Liver (tissue), 3 donors: ENCODE measurements around the gene GTF2IRD1.
"Not testable (repeated sequence)": the region's sequence is repeated elsewhere in the genome, so short reads cannot be mapped to it uniquely, and the experiment has no call there.

ENCODE experiments used
- EGR1 ChIP-seq, 2 donors: IDR thresholded peaks; 2 replicates each; pipeline ENCODE4 v1.6.1; 2016 to 2018; ENCODE audit warnings: antibody characterized with exemption in 2 of 2, low read depth in 2 of 2
- FOXA1 ChIP-seq: IDR thresholded peaks from 2 replicates; pipeline ENCODE4 v1.6.1; 2016; ENCODE audit warnings: antibody characterized with exemption
- GABPA ChIP-seq, 2 donors: IDR thresholded peaks in 1 of 2; conservative IDR thresholded peaks in 1 of 2; 2 replicates each; pipeline ENCODE4 v1.6.1; 2016; ENCODE audit warnings: antibody characterized with exemption in 2 of 2, mild to moderate bottlenecking in 1 of 2, moderate library complexity in 1 of 2
- JUND ChIP-seq, 2 donors: IDR thresholded peaks; 2 replicates each; pipeline ENCODE4 v1.6.1; 2016; ENCODE audit warnings: antibody characterized with exemption in 2 of 2
- YY1 ChIP-seq: IDR thresholded peaks from 2 replicates; pipeline ENCODE4 v1.6.1; 2016; ENCODE audit warnings: antibody characterized with exemption, mild to moderate bottlenecking
- TF ChIP-seq, protein P1 (sequence below): fragments of 150-350 bp; IDR thresholded peaks from 2 replicates; pipeline ENCODE4 v1.5.1; 2017; ENCODE audit warnings: improper control_type of control experiment, low read depth, low read length; ENCODE audit not compliant: missing input control
- TF ChIP-seq, protein P2 (sequence below): IDR thresholded peaks from 2 replicates; pipeline ENCODE4 v1.6.1; 2016; ENCODE audit warnings: antibody characterized with exemption, mild to moderate bottlenecking
- TF ChIP-seq, protein P3 (sequence below): IDR thresholded peaks from 2 replicates; pipeline ENCODE4 v1.6.1; 2016; ENCODE audit warnings: antibody characterized with exemption
- TF ChIP-seq, protein P4 (sequence below): IDR thresholded peaks from 2 replicates; pipeline ENCODE4 v1.6.1; 2016; ENCODE audit warnings: antibody characterized with exemption
- TF ChIP-seq, protein P5 (sequence below): IDR thresholded peaks from 2 replicates; pipeline ENCODE4 v1.6.1; 2016; ENCODE audit warnings: antibody characterized with exemption
- donor health status: healthy.
- donor health status: healthy.

DNA sequence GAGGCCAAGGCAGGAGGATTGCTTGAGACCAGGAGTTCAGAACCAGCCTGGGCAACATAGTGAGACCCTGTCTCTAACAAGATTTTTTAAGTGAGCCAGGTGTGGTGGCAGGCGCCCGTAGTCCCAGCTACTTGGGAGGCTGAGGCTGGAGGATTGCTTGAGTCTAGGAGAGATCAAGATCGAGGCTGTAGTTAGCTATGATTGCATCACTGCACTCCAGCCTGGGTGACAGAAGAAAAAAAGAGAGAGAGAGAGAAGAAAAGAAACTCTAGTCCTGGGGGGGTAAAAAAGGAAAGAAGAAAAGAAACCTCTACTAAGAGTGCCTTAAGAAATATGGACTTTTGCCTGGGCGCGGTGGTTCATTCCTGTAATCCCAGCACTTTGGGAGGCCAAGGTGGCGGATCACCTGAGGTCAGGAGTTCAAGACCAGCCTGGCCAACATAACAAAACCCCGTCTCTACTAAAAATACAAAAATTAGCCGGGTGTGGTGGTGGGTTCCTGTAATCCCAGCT lies 34.9 kb downstream of the GTF2IRD1 start:
- TF ChIP-seq, protein P1, sequence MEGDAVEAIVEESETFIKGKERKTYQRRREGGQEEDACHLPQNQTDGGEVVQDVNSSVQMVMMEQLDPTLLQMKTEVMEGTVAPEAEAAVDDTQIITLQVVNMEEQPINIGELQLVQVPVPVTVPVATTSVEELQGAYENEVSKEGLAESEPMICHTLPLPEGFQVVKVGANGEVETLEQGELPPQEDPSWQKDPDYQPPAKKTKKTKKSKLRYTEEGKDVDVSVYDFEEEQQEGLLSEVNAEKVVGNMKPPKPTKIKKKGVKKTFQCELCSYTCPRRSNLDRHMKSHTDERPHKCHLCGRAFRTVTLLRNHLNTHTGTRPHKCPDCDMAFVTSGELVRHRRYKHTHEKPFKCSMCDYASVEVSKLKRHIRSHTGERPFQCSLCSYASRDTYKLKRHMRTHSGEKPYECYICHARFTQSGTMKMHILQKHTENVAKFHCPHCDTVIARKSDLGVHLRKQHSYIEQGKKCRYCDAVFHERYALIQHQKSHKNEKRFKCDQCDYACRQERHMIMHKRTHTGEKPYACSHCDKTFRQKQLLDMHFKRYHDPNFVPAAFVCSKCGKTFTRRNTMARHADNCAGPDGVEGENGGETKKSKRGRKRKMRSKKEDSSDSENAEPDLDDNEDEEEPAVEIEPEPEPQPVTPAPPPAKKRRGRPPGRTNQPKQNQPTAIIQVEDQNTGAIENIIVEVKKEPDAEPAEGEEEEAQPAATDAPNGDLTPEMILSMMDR, result not testable (repeated sequence)
- TF ChIP-seq, protein P2, sequence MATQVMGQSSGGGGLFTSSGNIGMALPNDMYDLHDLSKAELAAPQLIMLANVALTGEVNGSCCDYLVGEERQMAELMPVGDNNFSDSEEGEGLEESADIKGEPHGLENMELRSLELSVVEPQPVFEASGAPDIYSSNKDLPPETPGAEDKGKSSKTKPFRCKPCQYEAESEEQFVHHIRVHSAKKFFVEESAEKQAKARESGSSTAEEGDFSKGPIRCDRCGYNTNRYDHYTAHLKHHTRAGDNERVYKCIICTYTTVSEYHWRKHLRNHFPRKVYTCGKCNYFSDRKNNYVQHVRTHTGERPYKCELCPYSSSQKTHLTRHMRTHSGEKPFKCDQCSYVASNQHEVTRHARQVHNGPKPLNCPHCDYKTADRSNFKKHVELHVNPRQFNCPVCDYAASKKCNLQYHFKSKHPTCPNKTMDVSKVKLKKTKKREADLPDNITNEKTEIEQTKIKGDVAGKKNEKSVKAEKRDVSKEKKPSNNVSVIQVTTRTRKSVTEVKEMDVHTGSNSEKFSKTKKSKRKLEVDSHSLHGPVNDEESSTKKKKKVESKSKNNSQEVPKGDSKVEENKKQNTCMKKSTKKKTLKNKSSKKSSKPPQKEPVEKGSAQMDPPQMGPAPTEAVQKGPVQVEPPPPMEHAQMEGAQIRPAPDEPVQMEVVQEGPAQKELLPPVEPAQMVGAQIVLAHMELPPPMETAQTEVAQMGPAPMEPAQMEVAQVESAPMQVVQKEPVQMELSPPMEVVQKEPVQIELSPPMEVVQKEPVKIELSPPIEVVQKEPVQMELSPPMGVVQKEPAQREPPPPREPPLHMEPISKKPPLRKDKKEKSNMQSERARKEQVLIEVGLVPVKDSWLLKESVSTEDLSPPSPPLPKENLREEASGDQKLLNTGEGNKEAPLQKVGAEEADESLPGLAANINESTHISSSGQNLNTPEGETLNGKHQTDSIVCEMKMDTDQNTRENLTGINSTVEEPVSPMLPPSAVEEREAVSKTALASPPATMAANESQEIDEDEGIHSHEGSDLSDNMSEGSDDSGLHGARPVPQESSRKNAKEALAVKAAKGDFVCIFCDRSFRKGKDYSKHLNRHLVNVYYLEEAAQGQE, result not testable (repeated sequence)
- TF ChIP-seq GABPA (IDR thresholded peaks at IDR 0.05 in 1 of 2, conservative IDR thresholded peaks at IDR 0.05 in 1 of 2); EGR1 (IDR thresholded peaks at IDR 0.05; ENCODE audit: low read depth in 2 of 2); YY1; FOXA1; JUND (IDR thresholded peaks at IDR 0.05): not testable (repeated sequence)
- TF ChIP-seq, protein P3, sequence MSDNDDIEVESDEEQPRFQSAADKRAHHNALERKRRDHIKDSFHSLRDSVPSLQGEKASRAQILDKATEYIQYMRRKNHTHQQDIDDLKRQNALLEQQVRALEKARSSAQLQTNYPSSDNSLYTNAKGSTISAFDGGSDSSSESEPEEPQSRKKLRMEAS, result not testable (repeated sequence)
- TF ChIP-seq, protein P4, sequence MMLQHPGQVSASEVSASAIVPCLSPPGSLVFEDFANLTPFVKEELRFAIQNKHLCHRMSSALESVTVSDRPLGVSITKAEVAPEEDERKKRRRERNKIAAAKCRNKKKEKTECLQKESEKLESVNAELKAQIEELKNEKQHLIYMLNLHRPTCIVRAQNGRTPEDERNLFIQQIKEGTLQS, result not testable (repeated sequence)
- TF ChIP-seq, protein P5, sequence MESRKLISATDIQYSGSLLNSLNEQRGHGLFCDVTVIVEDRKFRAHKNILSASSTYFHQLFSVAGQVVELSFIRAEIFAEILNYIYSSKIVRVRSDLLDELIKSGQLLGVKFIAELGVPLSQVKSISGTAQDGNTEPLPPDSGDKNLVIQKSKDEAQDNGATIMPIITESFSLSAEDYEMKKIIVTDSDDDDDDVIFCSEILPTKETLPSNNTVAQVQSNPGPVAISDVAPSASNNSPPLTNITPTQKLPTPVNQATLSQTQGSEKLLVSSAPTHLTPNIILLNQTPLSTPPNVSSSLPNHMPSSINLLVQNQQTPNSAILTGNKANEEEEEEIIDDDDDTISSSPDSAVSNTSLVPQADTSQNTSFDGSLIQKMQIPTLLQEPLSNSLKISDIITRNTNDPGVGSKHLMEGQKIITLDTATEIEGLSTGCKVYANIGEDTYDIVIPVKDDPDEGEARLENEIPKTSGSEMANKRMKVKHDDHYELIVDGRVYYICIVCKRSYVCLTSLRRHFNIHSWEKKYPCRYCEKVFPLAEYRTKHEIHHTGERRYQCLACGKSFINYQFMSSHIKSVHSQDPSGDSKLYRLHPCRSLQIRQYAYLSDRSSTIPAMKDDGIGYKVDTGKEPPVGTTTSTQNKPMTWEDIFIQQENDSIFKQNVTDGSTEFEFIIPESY, result not testable (repeated sequence)
